ENCODE data around the gene FIGLA.

FIGLA gene

GRCh38 chr2:70771446-70771845 lies 19.0 kb downstream of the FIGLA start:
- peak in 1 of 5 donors; percentile 14 for DNase-seq

GRCh38 chr2:70769450-70769849 lies 21.0 kb downstream of the FIGLA start:
- DNase-seq = no peak

GRCh38 chr2:70768590-70769085 lies 21.8 kb downstream of the FIGLA start:
- no peak for DNase-seq

GRCh38 chr2:70767699-70768589 lies 22.5 kb downstream of the FIGLA start, which contains the start of gene ADD2:
Gene ADD2, minus strand, starts transcription at chr2:70768200. Its CDS starts 61,792 bp downstream, at chr2:70706408.
- peak in 1 of 5 donors; percentile 71 for DNase-seq

DNA sequence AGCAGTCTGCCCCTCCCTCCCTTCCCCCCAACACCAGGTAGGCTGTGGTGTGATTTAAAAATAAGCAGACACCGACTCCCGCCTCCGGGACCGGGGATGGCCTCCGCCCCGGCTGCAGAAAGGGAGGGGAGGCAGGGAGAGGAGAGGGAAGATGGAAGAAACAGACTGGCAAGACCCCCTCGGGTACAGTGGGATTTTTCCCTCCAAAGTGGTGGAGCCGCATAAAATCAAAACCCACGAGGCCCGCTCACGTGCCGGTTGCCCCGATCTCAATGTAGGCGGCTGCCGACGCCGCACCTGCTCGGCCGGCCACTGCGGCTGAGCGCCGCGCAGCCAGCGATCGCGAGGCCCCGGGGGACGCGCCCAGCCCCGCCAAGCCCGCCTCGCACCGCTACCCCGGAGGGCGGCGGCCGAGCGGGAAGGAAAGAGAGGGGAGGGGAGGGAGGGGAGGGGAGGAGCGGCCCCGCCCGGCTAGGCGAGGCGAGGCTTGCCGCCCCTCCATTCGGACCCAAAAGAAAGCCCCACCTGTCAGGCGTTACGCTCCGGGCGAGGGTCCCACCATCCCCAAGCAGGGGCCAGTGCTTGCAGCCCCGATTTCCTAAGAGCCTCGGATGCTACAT lies 23.3 kb downstream of the FIGLA start:
- DNase-seq = no peak

- no peak for DNase-seq
Measured at GRCh38 chr2:70766357-70767078, 23.9 kb downstream of the FIGLA start.

- no peak for DNase-seq
Measured at GRCh38 chr2:70765507-70765906, 24.9 kb downstream of the FIGLA start.

- no peak for DNase-seq
Measured at GRCh38 chr2:70759446-70759845, 31.0 kb downstream of the FIGLA start.

DNA sequence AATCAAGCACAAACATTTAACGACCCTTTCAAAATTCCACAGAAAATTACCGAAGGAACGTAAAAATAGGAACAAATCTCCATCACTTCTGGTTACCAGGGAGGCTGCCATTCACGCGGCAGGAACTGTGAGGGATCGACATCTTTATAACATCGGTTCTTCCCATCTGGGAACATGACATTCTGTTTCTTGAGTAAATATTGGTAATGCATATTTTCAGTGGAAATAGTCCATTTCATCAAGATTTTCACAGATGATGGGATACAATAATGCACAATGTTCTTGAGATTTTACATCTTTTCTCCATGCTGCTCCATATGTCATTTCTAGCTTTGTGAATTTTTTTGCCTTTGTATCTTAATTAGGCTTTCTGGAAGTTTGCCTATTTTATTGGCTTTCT lies 32.5 kb downstream of the FIGLA start:
- DNase-seq = no peak

DNA sequence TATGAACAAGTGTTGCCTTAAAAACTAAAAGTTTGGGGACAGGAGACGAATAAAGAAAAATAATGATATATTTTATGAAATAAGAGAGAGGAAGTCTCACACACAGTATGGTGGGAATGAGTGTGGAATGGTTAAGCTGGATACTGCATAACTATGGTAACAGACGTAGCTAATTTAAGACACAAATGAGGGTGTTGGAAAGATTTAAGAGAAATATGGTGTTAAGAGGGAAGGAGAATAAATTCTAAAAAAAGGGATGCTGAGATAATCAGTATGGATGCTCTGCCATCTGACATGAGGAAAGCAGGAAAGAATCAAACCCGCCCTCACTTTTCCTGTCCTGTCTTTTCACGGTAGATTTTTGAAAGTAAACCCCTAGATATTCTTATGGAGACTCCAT lies 33.1 kb downstream of the FIGLA start:
- DNase-seq = no peak

- no peak for DNase-seq
Measured at GRCh38 chr2:70756128-70756527, 34.3 kb downstream of the FIGLA start.

- DNase-seq = no peak
Measured at GRCh38 chr2:70753902-70754301, 36.5 kb downstream of the FIGLA start.

DNA sequence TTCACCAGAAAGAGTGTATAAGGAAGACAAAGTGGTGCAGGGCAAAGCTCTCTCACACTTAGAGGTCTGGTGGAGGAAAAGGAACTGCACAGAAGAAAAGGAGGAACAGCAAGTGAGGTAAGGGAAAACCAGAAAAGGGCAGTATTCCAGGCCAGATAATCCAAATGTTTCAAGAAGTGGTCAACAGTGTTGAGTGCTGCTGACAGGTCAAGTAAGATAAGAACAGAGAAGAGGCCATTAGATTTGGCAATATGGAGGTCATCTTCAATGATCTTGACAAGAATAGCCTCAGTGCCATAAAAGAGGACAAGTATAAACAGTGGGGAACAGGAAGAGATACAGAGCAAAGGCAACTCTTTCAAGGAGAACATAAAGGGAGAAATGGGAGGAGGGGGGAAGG lies 37.4 kb downstream of the FIGLA start:
- no peak for DNase-seq

- DNase-seq = no peak
Measured at GRCh38 chr2:70752396-70752795, 38.0 kb downstream of the FIGLA start.

DNA sequence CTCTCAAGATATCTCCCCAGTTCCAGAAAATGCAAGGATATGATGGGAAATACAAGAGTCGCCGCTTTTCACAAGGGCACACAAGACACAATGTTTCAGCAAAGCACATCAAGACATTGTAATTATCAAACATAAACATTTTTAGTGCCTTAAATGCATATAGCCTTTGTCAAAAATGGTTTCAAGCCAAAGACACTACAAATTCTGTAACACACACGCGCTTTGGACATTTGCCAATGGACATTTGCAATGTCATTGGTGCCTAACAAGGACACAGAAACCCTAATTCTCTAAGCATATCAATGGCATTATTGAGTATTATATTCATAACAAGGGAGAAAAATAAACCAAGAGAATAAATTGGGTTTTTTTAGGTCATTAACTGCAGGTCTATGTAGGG lies 38.6 kb downstream of the FIGLA start:
- DNase-seq = no peak

GRCh38 chr2:70750320-70750719 lies 40.1 kb downstream of the FIGLA start:
- no peak for DNase-seq

GRCh38 chr2:70748002-70748784 lies 42.2 kb downstream of the FIGLA start:
- DNase-seq = no peak

DNA sequence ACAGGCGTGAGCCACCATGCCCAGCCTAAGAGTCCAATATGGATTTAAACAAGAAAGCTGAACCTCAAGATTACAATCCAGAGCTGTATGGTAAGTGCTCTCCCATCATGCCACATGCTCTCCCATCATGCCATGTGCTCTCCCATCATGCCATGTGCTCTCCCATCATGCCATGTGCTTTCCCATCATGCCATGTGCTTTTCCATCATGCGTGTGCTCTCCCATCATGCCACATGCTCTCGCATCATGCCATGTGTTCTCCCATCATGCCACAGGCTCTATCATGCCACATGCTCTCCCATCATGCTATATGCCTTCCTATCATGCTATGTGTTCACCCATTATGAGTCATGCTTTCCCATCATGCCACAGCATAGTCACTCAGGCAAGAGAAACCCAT lies 43.2 kb downstream of the FIGLA start:
- DNase-seq = no peak

DNA sequence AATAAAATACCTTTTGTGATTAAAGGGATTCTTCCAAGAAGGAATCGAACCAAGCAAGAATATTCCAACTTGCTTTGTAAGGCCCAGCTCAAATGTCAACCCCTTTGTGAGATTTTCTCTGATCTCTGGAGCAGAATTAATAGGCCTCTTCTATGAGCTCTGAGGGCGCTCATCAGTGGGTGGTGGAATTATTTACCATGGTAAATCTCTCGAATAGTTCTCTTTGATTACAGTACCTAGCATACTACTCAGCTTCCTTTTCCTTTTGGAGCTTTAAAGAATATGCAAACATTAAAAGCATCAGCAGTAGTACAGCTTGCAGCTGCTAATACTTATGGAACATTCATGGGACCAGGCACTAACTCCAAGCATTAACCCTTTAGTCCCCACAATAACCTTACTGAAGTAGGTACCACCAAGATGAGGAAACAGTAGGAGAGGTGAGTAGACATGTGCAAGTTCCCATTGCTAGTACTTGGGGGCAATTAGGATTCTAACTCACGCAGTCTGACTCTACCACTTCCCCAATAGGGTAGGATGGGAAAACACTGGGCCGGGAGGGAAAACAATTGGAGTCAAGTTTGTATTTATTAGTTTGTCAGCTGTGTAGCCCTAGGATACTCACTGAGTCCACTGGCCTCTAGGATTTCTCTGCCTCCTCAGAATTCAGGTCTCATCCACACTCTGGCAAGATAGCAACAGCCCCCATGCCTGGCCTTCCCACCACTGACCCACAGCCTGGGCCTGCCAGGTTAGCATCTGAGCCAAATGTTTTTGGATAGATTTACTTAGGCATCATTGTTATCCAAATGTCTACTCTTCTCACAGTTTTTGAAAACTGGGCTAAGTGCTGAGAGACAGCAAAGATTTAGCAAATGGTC lies 44.1 kb downstream of the FIGLA start:
- DNase-seq = no peak

DNA sequence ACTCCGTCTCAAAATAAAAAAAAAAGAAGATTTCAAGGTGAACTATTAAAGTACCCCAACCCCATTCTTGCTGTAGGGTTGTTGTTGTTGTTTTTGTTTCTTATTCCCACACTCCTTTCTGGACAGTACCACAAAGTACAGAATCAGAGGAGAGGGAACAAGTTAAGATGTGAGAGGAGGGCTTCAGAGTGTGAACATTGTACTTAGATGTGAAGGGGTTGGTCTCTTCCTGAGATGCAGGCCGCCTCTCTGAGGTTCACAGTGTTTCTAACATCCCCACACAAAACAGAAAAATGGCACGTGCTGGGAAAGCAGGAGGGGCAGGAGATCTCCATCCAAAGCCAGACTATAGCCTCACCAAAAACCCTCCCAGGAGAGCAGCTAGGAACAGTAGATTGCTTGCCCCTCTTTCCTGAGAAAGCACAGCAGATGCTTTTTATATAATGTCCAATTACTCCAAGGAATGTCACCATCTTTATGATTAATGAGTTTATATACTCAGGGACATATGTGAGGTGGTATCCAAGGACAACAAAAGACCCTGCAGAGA lies 45.1 kb downstream of the FIGLA start:
- no peak for DNase-seq

DNA sequence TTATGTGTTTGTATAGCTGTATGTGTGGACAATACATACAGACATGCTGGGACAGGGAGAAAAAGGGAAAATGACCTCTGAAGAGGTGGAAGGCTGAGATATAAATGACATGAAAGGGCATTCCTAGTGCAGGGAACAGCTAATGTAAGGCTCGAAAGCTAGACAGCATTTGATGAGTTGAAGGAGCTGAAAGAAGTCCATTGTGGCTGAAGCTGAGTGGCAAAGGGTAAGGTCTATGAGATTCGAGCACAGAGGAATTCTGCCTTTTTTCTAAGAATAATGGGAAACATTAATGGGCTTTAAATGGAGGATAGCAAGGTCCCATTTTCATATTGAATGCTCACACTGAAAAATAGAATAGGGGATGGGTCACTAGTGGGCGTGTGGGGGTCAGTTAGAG lies 46.0 kb downstream of the FIGLA start:
- no peak for DNase-seq
